ENCODE data around the gene KRT86.

Gene KRT86

GRCh38 chr12:52316290-52316689 lies 41.8 kb downstream of the KRT86 start:
- DNase-seq (ENCODE audit: low read depth), result no peak

DNA sequence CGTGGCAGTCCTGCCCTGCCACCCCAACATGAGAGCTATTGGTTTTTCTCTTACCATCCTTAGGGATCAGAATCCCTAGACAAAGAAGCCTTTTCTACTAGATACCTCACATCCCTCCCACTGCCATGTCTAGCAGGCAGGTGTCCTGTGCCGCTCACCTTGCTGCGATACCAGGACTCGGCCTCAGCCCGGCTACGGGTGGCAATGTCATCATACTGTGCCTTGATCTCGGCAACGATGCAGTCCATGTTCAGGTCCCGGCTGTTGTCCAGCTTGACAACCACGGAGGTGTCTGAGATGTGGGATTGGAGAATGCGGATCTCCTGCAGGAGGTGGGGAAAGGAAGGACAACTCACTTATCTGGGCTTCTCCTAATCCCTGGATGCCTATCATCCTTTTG lies 42.3 kb downstream of the KRT86 start:
- DNase-seq (ENCODE audit: low read depth), result no peak

GRCh38 chr12:52317468-52318052 lies 43.1 kb downstream of the KRT86 start:
- DNase-seq (ENCODE audit: low read depth), result no peak

DNA sequence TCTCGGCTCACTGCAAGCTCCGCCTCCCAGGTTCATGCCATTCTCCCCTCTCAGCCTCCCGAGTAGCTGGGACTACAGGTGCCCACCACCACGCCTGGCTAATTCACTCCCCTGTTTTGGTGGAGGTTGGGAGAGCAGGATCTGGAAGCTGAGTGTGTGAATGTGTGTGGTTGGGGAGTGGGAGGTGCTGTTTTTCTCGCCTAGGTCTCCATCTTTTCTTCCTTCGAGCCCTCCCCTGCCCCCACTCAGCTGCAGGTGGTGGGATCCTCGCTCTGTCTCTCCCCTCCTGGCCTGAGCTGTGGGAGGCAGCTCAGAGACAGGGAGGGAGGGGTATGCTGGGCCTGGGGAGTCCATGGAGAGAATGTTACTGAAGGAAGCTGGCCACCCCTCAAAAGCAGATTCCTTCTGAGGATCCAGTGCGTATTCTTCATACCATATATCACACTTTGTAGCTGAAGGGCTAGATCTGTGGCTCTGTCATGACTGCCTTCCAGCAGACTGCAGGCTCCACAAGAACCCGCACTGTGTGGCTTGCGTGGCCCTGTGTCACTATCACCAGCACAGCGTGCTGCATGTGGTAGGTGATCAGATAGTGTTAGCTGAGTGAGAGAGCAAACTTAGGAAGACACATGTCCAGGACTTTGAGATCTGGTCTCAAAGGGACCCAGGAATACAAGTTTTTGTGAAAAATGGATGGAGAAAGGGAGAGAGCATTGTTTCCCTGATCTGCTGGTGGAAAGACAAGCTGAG lies 44.0 kb downstream of the KRT86 start:
- no peak for DNase-seq (ENCODE audit: low read depth)

GRCh38 chr12:52319097-52319496 lies 44.7 kb downstream of the KRT86 start:
- no peak for DNase-seq (ENCODE audit: low read depth)

- DNase-seq (ENCODE audit: low read depth), result no peak
Observed at GRCh38 chr12:52320784-52321400, 46.4 kb downstream of the KRT86 start, which contains the start of gene KRT83. TSS of gene KRT83 (minus strand) at chr12:52321398. CDS start at chr12:52321335, 63 bp downstream.

GRCh38 chr12:52321418-52321817 lies 47.0 kb downstream of the KRT86 start:
- no peak for DNase-seq (ENCODE audit: low read depth)

DNA sequence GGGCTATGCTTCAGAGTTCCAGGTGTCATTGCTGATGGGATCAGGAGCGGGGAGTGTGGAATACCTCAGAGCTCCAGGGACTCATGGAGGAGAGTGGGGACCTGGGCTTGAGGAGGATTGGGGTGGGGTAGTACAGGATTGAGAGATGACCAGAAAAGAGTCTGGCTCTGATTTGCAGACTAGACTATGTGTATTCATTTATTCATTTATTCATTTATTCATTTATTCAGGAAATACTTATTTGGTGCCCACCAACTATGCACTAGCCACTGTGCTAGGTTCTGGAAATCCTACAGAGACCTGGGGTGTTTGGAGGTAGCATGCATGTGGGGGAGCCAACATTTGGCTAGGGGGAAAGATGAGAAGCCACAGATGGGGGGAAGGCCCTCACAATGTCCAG lies 47.6 kb downstream of the KRT86 start:
- DNase-seq (ENCODE audit: low read depth), result no peak

DNA sequence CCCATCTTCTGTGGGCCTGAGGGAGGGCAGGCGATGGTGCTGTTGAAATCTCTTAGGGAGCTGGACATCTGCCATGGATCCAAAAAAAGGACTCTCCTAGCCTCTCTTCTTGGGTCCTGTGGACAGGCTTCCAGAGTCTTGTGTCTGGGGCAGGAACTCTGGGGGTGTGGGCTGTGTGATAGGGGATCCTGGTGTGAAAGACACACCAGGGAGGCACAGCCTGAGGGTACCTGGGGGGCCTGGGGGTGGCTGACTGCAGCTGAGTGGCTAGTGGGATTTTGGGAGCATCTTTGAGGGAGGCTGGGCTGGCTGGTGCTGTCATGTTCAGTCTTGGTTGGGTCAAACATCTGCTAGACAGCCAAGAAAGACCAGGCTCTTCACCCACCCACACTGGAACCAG lies 48.6 kb downstream of the KRT86 start:
- DNase-seq (ENCODE audit: low read depth), result no peak

DNA sequence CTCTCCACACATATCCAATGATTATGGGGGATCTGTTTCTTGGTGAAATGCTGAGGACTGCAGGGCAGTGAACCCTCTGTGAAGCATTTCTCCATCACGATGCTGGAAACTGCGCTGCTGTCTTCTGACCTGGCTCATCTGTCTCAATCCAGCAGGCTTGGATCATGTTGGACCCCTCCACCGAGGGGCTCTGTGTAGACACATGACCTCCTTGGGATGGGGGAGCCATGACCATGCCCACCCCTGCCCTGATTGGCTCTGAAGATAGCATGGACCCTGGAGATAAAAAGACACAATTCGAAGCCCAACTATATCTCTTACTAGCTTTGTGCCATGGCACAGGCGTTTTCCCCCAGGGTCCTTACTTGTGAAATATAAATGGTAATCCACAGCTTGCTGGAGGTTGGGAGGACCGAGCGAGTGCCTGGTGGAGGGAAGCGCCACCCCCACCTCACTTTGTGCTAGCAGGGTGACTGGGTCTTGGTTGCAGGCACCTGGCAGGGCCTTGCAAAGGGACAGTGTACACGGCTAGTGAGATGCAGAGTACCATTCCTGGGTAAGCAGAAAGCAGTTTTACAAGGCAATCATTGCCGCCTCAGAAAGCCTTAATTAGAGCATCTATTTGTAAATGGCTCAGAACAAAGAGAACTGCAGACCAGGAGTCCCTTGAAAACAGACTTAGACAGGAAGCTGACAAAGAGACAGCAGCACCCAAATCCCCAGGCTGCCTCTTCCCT lies 49.1 kb downstream of the KRT86 start:
- no peak for DNase-seq (ENCODE audit: low read depth)

DNA sequence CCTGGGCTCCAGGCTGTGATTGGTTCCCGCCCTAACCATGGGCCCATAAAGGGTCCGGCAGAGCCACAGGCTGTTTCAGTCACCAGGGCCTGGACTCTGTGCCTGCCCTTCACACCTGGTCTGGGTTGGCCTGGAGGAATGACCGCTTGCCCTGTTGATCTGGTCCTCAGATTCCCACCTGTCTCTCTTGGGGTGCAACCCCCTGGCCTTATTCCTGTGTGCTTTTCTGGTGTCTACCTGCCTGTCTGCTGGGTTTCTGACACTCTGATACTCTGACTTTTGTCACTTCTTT lies 49.7 kb downstream of the KRT86 start:
- DNase-seq (ENCODE audit: low read depth), result no peak

- peak; percentile 59 for DNase-seq (ENCODE audit: low read depth)
Observed at GRCh38 chr12:52327052-52327829, 52.8 kb downstream of the KRT86 start.

GRCh38 chr12:52327830-52328500 lies 53.5 kb downstream of the KRT86 start:
- DNase-seq (ENCODE audit: low read depth), result no peak

DNA sequence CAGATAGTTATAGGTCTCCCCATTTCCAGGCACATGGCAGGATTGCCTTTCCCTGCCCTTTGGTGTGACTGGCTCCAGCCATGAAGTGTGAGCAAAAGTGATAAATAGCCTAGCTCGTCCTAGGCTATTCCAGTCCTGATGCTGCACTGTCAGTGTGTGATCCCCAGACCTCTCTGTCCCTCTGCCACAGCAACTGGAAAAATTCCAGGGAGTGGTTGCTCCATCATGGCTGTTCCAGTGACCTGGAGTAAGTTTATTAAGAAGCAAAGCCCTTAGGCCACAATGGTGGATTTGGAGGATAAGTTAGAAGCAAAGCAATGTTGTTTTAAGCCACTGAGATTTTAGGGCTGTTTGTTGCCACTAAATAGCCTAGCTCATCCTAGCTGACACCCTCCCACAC lies 56.6 kb downstream of the KRT86 start:
- no peak for DNase-seq (ENCODE audit: low read depth)

GRCh38 chr12:52331833-52332232 lies 57.4 kb downstream of the KRT86 start:
- no peak for DNase-seq (ENCODE audit: low read depth)

DNA sequence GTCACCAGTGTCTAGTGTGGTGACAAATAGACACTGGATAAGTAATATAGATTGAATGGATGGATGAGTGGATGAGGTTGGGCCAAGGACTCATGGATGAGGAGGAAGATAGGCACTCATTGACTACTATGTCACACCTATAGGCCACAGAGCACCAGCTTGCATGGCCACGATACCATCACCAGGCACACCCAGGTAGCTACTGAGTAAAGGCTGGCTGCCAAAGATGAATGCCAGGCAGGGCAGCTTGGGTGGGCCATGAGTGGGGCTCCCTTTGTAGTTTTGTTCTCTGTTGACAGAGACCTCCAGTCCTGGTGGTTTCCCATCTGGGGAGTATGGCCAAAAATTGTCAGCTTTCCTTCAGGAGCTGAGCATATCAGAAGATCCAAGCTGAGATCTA lies 57.9 kb downstream of the KRT86 start:
- no peak for DNase-seq (ENCODE audit: low read depth)

GRCh38 chr12:52333321-52333720 lies 58.9 kb downstream of the KRT86 start:
- no peak for DNase-seq (ENCODE audit: low read depth)

DNA sequence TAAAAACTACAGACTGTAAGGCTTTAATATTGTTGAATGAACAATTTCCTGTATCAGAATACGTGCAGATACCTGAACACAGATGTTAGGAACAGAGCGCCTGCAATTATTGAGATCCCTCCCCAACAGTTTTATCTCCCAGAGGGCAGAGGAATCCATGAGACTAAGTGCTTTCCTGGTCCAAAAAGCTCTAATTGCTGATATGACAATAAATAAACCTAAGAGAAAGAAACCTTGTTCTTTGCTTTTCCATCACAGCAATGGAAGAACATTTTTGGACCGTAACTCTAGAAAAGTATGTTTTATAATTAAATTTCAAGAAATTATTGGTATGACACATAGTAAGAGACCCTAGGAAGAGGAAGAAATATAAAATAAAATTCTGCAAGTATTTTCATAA lies 59.7 kb downstream of the KRT86 start:
- DNase-seq (ENCODE audit: low read depth), result no peak

GRCh38 chr12:52335598-52336262 lies 61.3 kb downstream of the KRT86 start:
- no peak for DNase-seq (ENCODE audit: low read depth)

- DNase-seq (ENCODE audit: low read depth), result no peak
Observed at GRCh38 chr12:52336641-52337040, 62.2 kb downstream of the KRT86 start.

DNA sequence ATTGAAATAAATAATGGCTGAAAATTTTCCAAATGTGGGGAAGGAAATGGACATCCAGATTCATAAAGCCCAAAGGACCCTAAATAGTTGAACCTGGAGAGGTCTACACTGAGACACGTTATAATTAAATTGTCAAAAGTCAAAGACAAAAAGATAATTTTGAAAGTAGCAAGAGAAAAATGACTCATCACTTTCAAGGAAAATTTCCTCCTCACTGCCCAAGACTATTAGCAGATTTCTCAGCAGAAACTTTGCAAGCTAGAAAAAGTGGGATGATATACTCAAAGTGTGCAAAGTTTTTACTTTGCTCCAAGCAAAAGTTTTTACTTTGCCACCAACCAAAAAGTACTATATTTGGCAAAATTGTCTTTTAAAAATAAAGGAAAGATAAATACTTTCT lies 62.6 kb downstream of the KRT86 start:
- no peak for DNase-seq (ENCODE audit: low read depth)

All from activated gamma-delta T cell treated with anti-CD3 and anti-CD28 coated beads, Interleukin-2, amount 50 U/mL, for 16 hours (primary cell).